ENCODE measurements around the gene INO80B.

- no peak for TF ChIP-seq POLR2A (IDR thresholded peaks at IDR 0.05; ENCODE audit: low read depth, low read length)
- no peak for TF ChIP-seq POLR2AphosphoS5 (IDR thresholded peaks at IDR 0.05; ENCODE audit: low read depth, low read length)
- no peak for TF ChIP-seq TAF1 (IDR thresholded peaks at IDR 0.05; ENCODE audit: borderline replicate concordance, low read depth, low read length)
Observed at GRCh38 chr2:74448771-74449170, 6.1 kb upstream of the INO80B start.

All from GM12892 (cell line).